HG03064 (cell line): Measurements from ENCODE around the gene CEACAM21.

ENCODE experiments used
- ATAC-seq: cut with Tn5 transposase; IDR thresholded peaks from one replicate; pipeline ENCODE4 v1.9.1; 2021; ENCODE audit warnings: low read depth; ENCODE audit not compliant: unreplicated experiment

The CEACAM21 gene

GRCh38 chr19:41575998-41576397, at the start of gene CEACAM21:
CEACAM21 (plus strand) TSS chr19:41576166; CDS start chr19:41576275, 109 bp downstream.
- no peak for ATAC-seq

GRCh38 chr19:41527089-41527488, 48.9 kb upstream of the CEACAM21 start:
- ATAC-seq, result no peak

- no peak for ATAC-seq
Measured at GRCh38 chr19:41528106-41528505, 47.9 kb upstream of the CEACAM21 start.

GRCh38 chr19:41529484-41530183, 46.3 kb upstream of the CEACAM21 start:
- ATAC-seq, result no peak

GRCh38 chr19:41530184-41530534, 45.8 kb upstream of the CEACAM21 start:
- no peak for ATAC-seq

- no peak for ATAC-seq
Measured at GRCh38 chr19:41530761-41531301, 45.1 kb upstream of the CEACAM21 start.

GRCh38 chr19:41531438-41532311, 44.3 kb upstream of the CEACAM21 start:
- ATAC-seq, result no peak

GRCh38 chr19:41532526-41532925, 43.4 kb upstream of the CEACAM21 start:
- ATAC-seq, result no peak

GRCh38 chr19:41533671-41534215, 42.2 kb upstream of the CEACAM21 start:
- ATAC-seq, result no peak

GRCh38 chr19:41535029-41535622, 40.8 kb upstream of the CEACAM21 start:
- ATAC-seq, result peak; percentile 59

- no peak for ATAC-seq
Measured at GRCh38 chr19:41537789-41538188, 38.2 kb upstream of the CEACAM21 start.

- ATAC-seq, result no peak
Measured at GRCh38 chr19:41540041-41540695, 35.8 kb upstream of the CEACAM21 start.

GRCh38 chr19:41541990-41542584, 33.9 kb upstream of the CEACAM21 start:
- no peak for ATAC-seq

GRCh38 chr19:41542622-41543021, 33.3 kb upstream of the CEACAM21 start:
- ATAC-seq, result no peak

- ATAC-seq, result no peak
Measured at GRCh38 chr19:41543582-41543981, 32.4 kb upstream of the CEACAM21 start.

- ATAC-seq, result no peak
Measured at GRCh38 chr19:41545547-41545946, 30.4 kb upstream of the CEACAM21 start.

- no peak for ATAC-seq
Measured at GRCh38 chr19:41546386-41546789, 29.6 kb upstream of the CEACAM21 start.

- no peak for ATAC-seq
Measured at GRCh38 chr19:41546961-41547360, 29.0 kb upstream of the CEACAM21 start.

- ATAC-seq, result no peak
Measured at GRCh38 chr19:41547569-41547968, 28.4 kb upstream of the CEACAM21 start.

GRCh38 chr19:41548047-41548446, 27.9 kb upstream of the CEACAM21 start:
- no peak for ATAC-seq
